ENCODE data around the gene PDE9A.

The PDE9A gene

DNA sequence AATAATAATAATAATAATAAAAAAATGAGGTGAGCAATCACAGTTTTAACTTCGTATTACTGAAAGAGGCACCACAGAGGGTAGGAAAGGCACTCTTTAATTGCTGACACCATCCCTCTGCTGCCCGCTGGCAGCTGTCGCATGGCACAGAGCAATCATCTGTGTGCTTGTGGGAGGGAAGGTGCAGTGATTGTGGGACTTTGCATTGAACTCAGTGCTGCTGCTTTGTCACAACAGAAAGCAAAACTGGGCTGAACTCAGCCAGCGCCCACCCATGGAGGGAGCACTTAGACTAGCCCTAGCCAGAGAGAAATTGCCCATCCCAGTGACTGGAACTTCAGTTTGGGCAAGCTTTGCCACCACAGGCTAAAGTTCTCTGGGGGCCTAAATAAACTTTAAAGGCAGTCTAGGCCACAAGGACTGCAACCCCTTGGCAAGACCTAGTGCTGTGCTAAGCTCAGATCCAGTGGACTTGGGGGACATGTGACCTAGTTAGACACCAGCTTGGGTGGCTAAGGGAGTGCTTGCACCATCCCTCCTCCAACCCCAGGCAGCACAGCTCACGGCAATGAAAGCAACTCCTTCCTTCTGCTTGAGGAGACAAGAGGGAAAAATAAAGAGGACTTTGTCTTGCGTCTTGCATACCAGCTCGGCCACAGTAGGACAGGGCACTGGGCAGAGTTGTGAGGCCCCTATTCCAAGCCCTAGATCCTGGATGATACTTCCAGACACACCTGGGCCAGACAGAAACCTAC lies 166.6 kb downstream of the PDE9A start:
- no peaks in the 10 kb centered on the region for H3K27me3 ChIP-seq (ENCODE audit: insufficient read depth, low read length, poor library complexity)
- H3K36me3 ChIP-seq (ENCODE audit: insufficient read depth, low read length), result no peaks in the 10 kb centered on the region
- H3K27ac ChIP-seq (ENCODE audit: low read length), result no peak overlapping the region
- no peak overlapping the region for H3K4me2 ChIP-seq (ENCODE audit: insufficient read depth, low read length)
- no peaks in the 10 kb centered on the region for H3K79me2 ChIP-seq (ENCODE audit: insufficient read depth, low read length)
- H3K4me3 ChIP-seq (ENCODE audit: low read depth in 1 of 2, low read length in 2 of 2), result no peak overlapping the region
- TF ChIP-seq EZH2 (IDR thresholded peaks at IDR 0.05; ENCODE audit: borderline replicate concordance, low read depth, low read length, severe bottlenecking) (no peak), CTCF (IDR thresholded peaks at IDR 0.05; ENCODE audit: borderline replicate concordance, extremely low read depth, low read length, poor library complexity, severe bottlenecking) (no peak)
- no peaks in the 10 kb centered on the region for H3K4me1 ChIP-seq (ENCODE audit: insufficient read depth, low read length)
- H4K20me1 ChIP-seq (ENCODE audit: insufficient read depth, low read length), result no peaks in the 10 kb centered on the region
- no peak overlapping the region for H3K9ac ChIP-seq (ENCODE audit: low read depth, low read length)
- ATAC-seq (ENCODE audit: insufficient read depth, low read depth) (no peak), DNase-seq (no peak)
- no peak overlapping the region for H2AFZ ChIP-seq (ENCODE audit: low read depth, low read length)
- H3K9me3 ChIP-seq (ENCODE audit: insufficient read depth, low read length, severe bottlenecking), result peaks cover 15% of the 10 kb centered on the region

- no peak for DNase-seq
- Histone ChIP-seq H3K4me1 (ENCODE audit: insufficient read depth, low read length) (no peaks in the 10 kb centered on the region), H3K9me3 (ENCODE audit: insufficient read depth, low read length, severe bottlenecking) (peaks cover 9% of the 10 kb centered on the region), H3K27ac (ENCODE audit: low read length) (no peak overlapping the region), H3K4me3 (ENCODE audit: low read depth in 1 of 2, low read length in 2 of 2) (no peak overlapping the region), H3K27me3 (ENCODE audit: insufficient read depth, low read length, poor library complexity) (no peaks in the 10 kb centered on the region), H2AFZ (ENCODE audit: low read depth, low read length) (no peak overlapping the region), H4K20me1 (ENCODE audit: insufficient read depth, low read length) (no peaks in the 10 kb centered on the region), H3K79me2 (ENCODE audit: insufficient read depth, low read length) (no peaks in the 10 kb centered on the region), H3K36me3 (ENCODE audit: insufficient read depth, low read length) (no peaks in the 10 kb centered on the region), H3K4me2 (ENCODE audit: insufficient read depth, low read length) (no peak overlapping the region), H3K9ac (ENCODE audit: low read depth, low read length) (no peak overlapping the region)
- ATAC-seq (ENCODE audit: insufficient read depth, low read depth), result no peak
- TF ChIP-seq CTCF (IDR thresholded peaks at IDR 0.05; ENCODE audit: borderline replicate concordance, extremely low read depth, low read length, poor library complexity, severe bottlenecking) (no peak), EZH2 (IDR thresholded peaks at IDR 0.05; ENCODE audit: borderline replicate concordance, low read depth, low read length, severe bottlenecking) (no peak)
Observed at GRCh38 chr21:42820616-42821465, 167.4 kb downstream of the PDE9A start.

All from DND-41 (cell line).